ENCODE results near the gene ANO8. TPM values are rescaled to one million over a fixed set of nuclear protein-coding genes. Genes with fewer than 3 reads are reported as not detected.
"Not testable (repeated sequence)": the region's sequence is repeated elsewhere in the genome, so short reads cannot be mapped to it uniquely, and the experiment has no call there.

The ANO8 gene
- total RNA-seq, 6 donors from 2014 or later: 9.0 to 45.1 (median 16.4) TPM

DNA sequence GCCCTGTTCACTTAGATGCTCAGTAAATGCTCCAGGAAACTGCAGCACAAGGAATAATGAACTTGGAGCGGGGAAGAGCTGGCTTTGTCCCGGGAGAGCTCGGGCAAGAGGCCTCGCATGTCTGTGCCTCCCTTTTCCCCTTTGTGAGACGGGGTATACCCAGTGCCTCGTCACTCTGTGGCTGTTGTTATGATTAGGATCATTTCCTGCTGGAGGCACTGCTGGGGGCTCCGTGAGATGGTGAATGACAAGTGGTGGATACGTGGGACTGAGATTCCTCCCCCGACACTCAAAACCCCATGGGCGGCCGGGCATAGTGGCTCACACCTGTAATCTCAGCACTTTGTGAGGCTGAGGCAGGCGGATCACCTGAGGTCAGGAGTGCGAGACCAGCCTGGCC lies 43.6 kb upstream of the ANO8 start:
- Histone ChIP-seq H3K9me3 (no peaks in the 10 kb centered on the region), H3K27ac (no peak overlapping the region), H3K4me3 (no peak overlapping the region), H3K4me1 (peaks cover 23 to 40% (median 30%) of the 10 kb centered on the region in 4 donors), H3K27me3 (no peaks in the 10 kb centered on the region), H3K36me3 (no peaks in the 10 kb centered on the region)
- TF ChIP-seq EP300 (IDR thresholded peaks at IDR 0.05) (no peak), POLR2A (IDR thresholded peaks at IDR 0.05) (no peak), POLR2AphosphoS5 (IDR thresholded peaks at IDR 0.05) (no peak)
- TF ChIP-seq, protein P1, sequence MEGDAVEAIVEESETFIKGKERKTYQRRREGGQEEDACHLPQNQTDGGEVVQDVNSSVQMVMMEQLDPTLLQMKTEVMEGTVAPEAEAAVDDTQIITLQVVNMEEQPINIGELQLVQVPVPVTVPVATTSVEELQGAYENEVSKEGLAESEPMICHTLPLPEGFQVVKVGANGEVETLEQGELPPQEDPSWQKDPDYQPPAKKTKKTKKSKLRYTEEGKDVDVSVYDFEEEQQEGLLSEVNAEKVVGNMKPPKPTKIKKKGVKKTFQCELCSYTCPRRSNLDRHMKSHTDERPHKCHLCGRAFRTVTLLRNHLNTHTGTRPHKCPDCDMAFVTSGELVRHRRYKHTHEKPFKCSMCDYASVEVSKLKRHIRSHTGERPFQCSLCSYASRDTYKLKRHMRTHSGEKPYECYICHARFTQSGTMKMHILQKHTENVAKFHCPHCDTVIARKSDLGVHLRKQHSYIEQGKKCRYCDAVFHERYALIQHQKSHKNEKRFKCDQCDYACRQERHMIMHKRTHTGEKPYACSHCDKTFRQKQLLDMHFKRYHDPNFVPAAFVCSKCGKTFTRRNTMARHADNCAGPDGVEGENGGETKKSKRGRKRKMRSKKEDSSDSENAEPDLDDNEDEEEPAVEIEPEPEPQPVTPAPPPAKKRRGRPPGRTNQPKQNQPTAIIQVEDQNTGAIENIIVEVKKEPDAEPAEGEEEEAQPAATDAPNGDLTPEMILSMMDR (IDR thresholded peaks at IDR 0.05): no peak
- ATAC-seq (ENCODE audit: low FRiP score in 2 of 2): no peak
- DNase-seq: no peak
- WGBS, 2 donors: 62 to 67% methylated on average over 4 to 13 of the region's 13 CpGs

DNA sequence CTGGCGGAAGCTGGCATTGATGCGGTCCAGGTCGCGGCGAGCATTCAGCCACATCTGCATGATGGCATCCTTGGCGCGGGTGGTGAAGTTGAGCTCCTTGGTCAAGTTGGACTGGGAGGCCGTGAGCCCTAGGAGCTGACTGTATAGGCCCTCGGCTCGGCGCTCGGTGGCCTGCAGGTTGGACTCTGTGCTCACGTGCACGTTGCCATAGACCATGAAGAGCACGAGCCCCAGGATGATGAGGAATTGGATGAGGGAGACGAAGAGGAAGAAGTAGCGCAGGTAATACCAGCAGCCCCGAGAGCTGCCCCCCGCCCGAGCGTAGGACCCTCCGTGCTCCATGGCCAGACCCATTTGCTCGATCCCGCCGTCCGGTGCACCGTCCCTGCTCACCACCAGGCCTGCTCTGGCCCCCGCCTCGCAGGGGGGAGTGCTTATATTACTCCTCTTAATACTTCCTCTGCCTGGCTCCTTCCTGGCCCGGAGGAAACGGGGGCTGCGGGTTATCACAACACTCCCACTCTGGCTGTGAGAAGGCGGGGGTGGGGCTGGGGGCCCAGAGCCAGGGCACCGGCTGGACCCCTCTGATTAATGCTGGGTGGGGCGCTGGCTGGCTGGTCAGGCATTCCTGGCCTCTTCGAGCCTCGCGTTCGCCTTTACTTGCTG lies 42.4 kb upstream of the ANO8 start, which contains the start of gene PLVAP:
PLVAP (minus strand) TSS at position 408 of the 666 bp plus-strand sequence; CDS start at position 354, 54 bp downstream.
- TF ChIP-seq, protein P1 (IDR thresholded peaks at IDR 0.05): peak in 5 of 6 experiments; percentile 15 to 41 (median 26)
- no peak for TF ChIP-seq POLR2A (IDR thresholded peaks at IDR 0.05)
- TF ChIP-seq POLR2AphosphoS5 (IDR thresholded peaks at IDR 0.05): peak; percentile 46 to 56
- H3K27me3 ChIP-seq: no peaks in the 10 kb centered on the region
- H3K9me3 ChIP-seq: no peaks in the 10 kb centered on the region
- ATAC-seq (ENCODE audit: low FRiP score in 2 of 2) (peak; percentile 21 to 56), DNase-seq (peak; percentile 38 to 79)
- no peak within 1 kb of the TSS for H3K4me3 ChIP-seq
- 47 to 62% methylated on average over 11 to 36 of the region's 39 CpGs for WGBS, 2 donors
- peaks cover 12 to 29% (median 19%) of the 10 kb centered on the region in 4 donors for H3K4me1 ChIP-seq
- peak within 1 kb of the TSS in 1 of 4 donors; percentile 10 for H3K27ac ChIP-seq
- H3K36me3 ChIP-seq: no peaks in the 10 kb centered on the region

DNA sequence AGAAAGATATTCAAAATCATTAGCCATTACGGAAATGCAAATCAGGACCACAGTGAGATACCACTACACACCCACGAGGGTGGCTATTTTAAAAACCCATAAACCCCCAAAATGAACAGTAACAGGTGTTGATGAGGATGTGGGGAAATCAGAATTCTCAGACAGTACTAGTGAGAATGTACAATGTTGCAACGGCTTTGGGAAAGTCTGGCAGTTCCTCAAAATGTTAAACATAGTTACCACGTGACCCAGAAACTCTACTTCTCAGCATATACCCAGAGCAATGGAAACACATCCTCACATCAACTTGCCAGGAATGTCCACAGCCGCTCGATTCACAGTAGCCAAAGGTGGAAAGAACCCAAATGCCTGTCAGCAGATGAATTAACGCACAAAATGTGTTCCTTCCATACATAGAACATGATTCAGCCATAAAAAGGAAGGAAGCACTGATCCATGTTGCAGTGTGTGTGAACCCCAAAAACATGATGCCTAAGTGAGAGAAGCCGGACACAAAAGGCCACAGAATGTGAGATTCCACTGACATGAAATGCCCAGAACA lies 35.5 kb upstream of the ANO8 start:
- 31 to 46% methylated on average over 7 to 8 of the region's 8 CpGs for WGBS, 2 donors
- H3K36me3 ChIP-seq: no peaks in the 10 kb centered on the region
- ATAC-seq (ENCODE audit: low FRiP score in 2 of 2): peak in 1 of 2 donors; percentile 77
- H3K27me3 ChIP-seq: no peaks in the 10 kb centered on the region
- TF ChIP-seq POLR2AphosphoS5 (IDR thresholded peaks at IDR 0.05) (no peak), EP300 (IDR thresholded peaks at IDR 0.05) (no peak), POLR2A (IDR thresholded peaks at IDR 0.05) (no peak)
- TF ChIP-seq, protein P1 (IDR thresholded peaks at IDR 0.05): no peak
- no peak overlapping the region for H3K4me3 ChIP-seq
- peaks cover 0 to 7% (median 0%) of the 10 kb centered on the region in 4 donors for H3K4me1 ChIP-seq
- no peaks in the 10 kb centered on the region for H3K9me3 ChIP-seq
- H3K27ac ChIP-seq: no peak overlapping the region
- DNase-seq: peak in 1 of 2 donors; percentile 40

DNA sequence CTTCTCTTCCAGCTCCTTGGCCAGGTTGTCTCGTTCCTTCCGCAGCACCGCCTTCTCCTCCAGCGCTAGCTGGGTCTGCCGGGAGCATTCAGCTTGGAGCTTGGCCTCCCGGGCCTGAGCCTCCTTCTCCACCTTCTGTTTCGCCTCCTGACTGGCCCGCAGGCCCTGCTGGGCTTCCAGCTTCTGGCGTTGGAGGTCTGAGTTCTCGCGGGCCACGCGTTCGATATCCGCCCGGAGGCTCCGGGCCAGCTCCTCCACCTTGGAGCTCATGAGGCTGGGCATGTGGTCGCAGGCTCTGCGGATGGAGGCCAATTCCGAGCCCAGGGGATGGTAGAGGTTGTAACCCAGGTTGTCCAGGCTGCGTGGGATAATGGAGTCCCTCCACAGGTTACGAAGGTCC lies 30.7 kb upstream of the ANO8 start:
- H3K9me3 ChIP-seq: no peaks in the 10 kb centered on the region
- no peaks in the 10 kb centered on the region for H3K36me3 ChIP-seq
- DNase-seq (peak in 1 of 2 donors; percentile 71), ATAC-seq (ENCODE audit: low FRiP score in 2 of 2) (no peak)
- H3K27ac ChIP-seq: no peak overlapping the region
- TF ChIP-seq EP300 (IDR thresholded peaks at IDR 0.05) (no peak), POLR2AphosphoS5 (IDR thresholded peaks at IDR 0.05) (no peak), POLR2A (IDR thresholded peaks at IDR 0.05) (no peak)
- TF ChIP-seq, protein P1 (IDR thresholded peaks at IDR 0.05): no peak
- H3K4me1 ChIP-seq: peaks cover 0 to 5% (median 0%) of the 10 kb centered on the region in 4 donors
- H3K27me3 ChIP-seq: no peaks in the 10 kb centered on the region
- H3K4me3 ChIP-seq: no peak overlapping the region
- 91 to 94% methylated on average over 19 to 22 of the region's 22 CpGs for WGBS, 2 donors

DNA sequence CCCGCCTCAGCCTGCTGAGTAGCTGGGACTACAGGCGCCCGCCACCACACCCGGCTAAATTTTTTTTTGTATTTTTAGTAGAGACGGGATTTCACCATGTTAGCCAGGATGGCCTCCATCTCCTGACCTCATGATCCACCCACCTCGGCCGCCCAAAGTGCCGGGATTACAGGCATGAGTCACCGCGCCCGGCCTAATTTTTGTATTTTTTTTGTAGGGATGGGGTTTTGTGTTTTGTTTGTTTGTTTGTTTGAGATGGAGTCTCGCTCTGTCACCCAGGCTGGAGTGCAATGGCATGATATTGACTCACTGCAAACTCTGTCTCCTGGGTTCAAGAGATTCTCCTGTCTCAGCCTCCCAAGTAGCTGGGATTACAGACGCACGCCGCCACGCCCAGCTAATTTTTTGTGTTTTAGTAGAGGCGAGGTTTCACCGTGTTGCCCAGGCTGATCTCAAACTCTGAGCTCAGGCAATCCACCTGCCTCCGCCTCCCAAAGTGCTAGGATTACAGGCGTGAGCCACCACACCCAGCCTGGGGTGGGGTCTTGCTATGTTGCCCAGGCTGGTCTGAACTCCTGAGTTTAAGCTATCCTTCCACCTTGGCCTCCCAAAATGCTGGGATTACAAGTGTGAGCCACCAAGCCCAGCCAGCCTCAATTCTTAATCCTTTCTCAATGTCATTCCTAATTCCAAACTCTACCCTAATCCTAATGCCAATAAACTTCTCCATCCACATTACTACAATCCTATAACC lies 29.4 kb upstream of the ANO8 start:
- not testable (repeated sequence) for H3K27me3 ChIP-seq; H3K4me3 ChIP-seq; H3K4me1 ChIP-seq; H3K36me3 ChIP-seq; H3K9me3 ChIP-seq; ATAC-seq (ENCODE audit: low FRiP score in 2 of 2); DNase-seq; H3K27ac ChIP-seq
- 90 to 94% methylated on average over 15 to 20 of the region's 20 CpGs for WGBS, 2 donors

Data from upper lobe of left lung (tissue), 6 donors.